Measurements from ENCODE around the gene EPN2. TPM values are rescaled to one million over a fixed set of nuclear protein-coding genes. Genes with fewer than 3 reads are reported as not detected.

The EPN2 gene
- total RNA-seq, 1 experiment from 2014 or later = 73.1 TPM

DNA sequence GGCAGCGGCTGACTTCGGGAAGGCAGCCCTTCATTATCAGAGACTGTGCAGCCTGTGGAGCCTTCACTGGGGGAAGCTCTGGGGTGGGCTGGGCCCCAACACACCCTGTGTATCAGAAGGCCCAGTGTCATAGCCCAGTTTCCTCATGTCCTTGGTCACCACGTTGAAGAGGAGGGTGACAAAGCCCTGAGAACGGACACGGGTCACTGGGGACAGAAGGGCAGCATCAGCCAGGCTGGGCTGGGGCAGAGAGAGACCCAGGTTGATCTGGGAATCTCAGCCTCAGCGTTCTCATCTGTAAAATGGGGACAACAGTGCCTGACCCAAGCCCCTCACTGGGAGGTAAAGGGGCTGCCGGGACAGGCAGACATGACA is 106.1 kb downstream of the EPN2 start:
- intact Hi-C loops (cut with micrococcal nuclease) = no loop called here

More for the DNA sequence above, 106.1 kb downstream of the EPN2 start:
- TF ChIP-seq, protein P1, sequence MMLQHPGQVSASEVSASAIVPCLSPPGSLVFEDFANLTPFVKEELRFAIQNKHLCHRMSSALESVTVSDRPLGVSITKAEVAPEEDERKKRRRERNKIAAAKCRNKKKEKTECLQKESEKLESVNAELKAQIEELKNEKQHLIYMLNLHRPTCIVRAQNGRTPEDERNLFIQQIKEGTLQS (IDR thresholded peaks at IDR 0.05) = no peak
- TF ChIP-seq, protein P2, sequence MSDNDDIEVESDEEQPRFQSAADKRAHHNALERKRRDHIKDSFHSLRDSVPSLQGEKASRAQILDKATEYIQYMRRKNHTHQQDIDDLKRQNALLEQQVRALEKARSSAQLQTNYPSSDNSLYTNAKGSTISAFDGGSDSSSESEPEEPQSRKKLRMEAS (IDR thresholded peaks at IDR 0.05) = no peak
- TF ChIP-seq SP1 (IDR thresholded peaks at IDR 0.05; ENCODE audit: low read depth) (no peak), EZH2phosphoT487 (IDR thresholded peaks at IDR 0.05; ENCODE audit: borderline replicate concordance) (no peak), CBX3 (IDR thresholded peaks at IDR 0.05; ENCODE audit: low read depth) (no peak), ELF1 (IDR thresholded peaks at IDR 0.05; ENCODE audit: borderline replicate concordance, low read depth) (no peak), ZNF274 (IDR thresholded peaks at IDR 0.05; ENCODE audit: low read depth, low read length) (no peak), SIN3A (IDR thresholded peaks at IDR 0.05; ENCODE audit: low read depth) (no peak), FOSL1 (IDR thresholded peaks at IDR 0.05; ENCODE audit: low read depth) (no peak)
- TF ChIP-seq, protein P3, sequence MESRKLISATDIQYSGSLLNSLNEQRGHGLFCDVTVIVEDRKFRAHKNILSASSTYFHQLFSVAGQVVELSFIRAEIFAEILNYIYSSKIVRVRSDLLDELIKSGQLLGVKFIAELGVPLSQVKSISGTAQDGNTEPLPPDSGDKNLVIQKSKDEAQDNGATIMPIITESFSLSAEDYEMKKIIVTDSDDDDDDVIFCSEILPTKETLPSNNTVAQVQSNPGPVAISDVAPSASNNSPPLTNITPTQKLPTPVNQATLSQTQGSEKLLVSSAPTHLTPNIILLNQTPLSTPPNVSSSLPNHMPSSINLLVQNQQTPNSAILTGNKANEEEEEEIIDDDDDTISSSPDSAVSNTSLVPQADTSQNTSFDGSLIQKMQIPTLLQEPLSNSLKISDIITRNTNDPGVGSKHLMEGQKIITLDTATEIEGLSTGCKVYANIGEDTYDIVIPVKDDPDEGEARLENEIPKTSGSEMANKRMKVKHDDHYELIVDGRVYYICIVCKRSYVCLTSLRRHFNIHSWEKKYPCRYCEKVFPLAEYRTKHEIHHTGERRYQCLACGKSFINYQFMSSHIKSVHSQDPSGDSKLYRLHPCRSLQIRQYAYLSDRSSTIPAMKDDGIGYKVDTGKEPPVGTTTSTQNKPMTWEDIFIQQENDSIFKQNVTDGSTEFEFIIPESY (IDR thresholded peaks at IDR 0.05; ENCODE audit: extremely low read depth, insufficient replicate concordance, low read length) = no peak
- H3K4me1 ChIP-seq (ENCODE audit: control insufficient read depth in 1 of 2, insufficient read depth in 2 of 2, low read length in 2 of 2) = peaks cover 28% of the 10 kb centered on the region in 2 experiments
- H2AFZ ChIP-seq (ENCODE audit: low read depth, low read length, poor library complexity, severe bottlenecking) = no peak overlapping the region
- no peaks in the 10 kb centered on the region for H3K27me3 ChIP-seq (ENCODE audit: insufficient read depth, low read length)
- no TSS peak for BruUV-seq (replicated peaks)
- H3K27ac ChIP-seq (ENCODE audit: low read depth, low read length) = no peak overlapping the region
- no peak overlapping the region for H3K9ac ChIP-seq (ENCODE audit: low read length)
- H3K9me2 ChIP-seq (ENCODE audit: insufficient read depth) = no peaks in the 10 kb centered on the region
- H3K79me2 ChIP-seq (ENCODE audit: insufficient read depth, low read length) = no peaks in the 10 kb centered on the region
- POLR2A ChIA-PET = no interaction called here
- no peaks in the 10 kb centered on the region; a peak in 1 of 4 replicates for H3K36me3 ChIP-seq (ENCODE audit: control insufficient read depth in 1 of 2, insufficient read depth in 2 of 2, low read length in 2 of 2)
- no peaks in the 10 kb centered on the region for H4K20me1 ChIP-seq (ENCODE audit: insufficient read depth)
- RAD21 ChIA-PET (ENCODE audit: low non-redundant PET in 1 of 2, low total read pairs in 2 of 2, uncharacterized antibody in 2 of 2, unreplicated experiment in 2 of 2) = no interaction called here
- DNase-seq (ENCODE audit: low read depth, low spot score) (no peak), ATAC-seq (no peak)
- H3K9me3 ChIP-seq (ENCODE audit: control insufficient read depth in 1 of 2, insufficient read depth in 1 of 2, low read depth in 1 of 2, low read length in 2 of 2) = no peaks in the 10 kb centered on the region
- H3K4me3 ChIP-seq (replicated peaks in 1 of 2; ENCODE audit: low read depth in 1 of 2, low read length in 2 of 2) = no peak overlapping the region
- H3K4me2 ChIP-seq (ENCODE audit: low read length) = no peak overlapping the region
- CTCF ChIA-PET = no interaction called here
